DOHH2 (cell line): ENCODE results near the gene LCE2B.
"Not testable (repeated sequence)": the region's sequence is repeated elsewhere in the genome, so short reads cannot be mapped to it uniquely, and the experiment has no call there.

ENCODE experiments used
- CTCF ChIP-seq: fragments of 200-600 bp; sonication (generic); IDR thresholded peaks from one replicate; pipeline ENCODE4 v1.5.1; 2014; ENCODE audit warnings: antibody characterized with exemption, mild to moderate bottlenecking, low read depth, low read length; ENCODE audit not compliant: poor library complexity, severe bottlenecking
- EZH2phosphoT487 ChIP-seq: fragments of 200-600 bp; sonication (generic); IDR thresholded peaks from 2 replicates; pipeline ENCODE4 v1.6.1; 2017; ENCODE audit warnings: borderline replicate concordance, mild to moderate bottlenecking, antibody characterized with exemption, low read length, moderate library complexity, mixed read lengths

DNA sequence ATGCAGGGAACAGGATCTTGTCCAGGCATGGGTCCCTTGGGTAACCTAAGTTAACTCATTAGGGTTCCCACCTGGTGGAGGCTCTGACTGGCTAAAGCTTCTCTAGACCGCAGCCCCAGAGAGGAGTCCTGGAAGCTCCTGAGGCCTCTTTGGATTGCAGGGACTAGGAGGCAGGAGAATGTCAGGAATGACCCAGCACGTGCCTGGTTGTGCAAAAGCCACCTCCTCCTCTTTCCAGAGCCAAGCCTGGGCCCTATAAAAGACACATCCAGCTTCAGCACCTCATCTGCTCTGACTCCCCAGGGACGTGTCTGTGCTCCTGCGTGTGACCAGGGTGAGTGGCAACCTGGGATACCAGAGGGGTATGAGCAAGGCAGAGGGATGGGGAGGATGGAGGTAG lies at the start of gene LCE2B:
- not testable (repeated sequence) for TF ChIP-seq CTCF, EZH2phosphoT487
